GM12872 (cell line): ENCODE measurements around the gene TMEM91.

Source experiments
- CTCF ChIP-seq: IDR thresholded peaks from 3 replicates; pipeline ENCODE4 v1.5.1; 2011; ENCODE audit warnings: low read depth, mild to moderate bottlenecking, low read length, moderate library complexity; ENCODE audit not compliant: insufficient read depth

The TMEM91 gene

GRCh38 chr19:41355035-41355434 lies 21.3 kb upstream of the TMEM91 start:
- no peak for TF ChIP-seq CTCF

- TF ChIP-seq CTCF, result no peak
These were observed 20.5 kb upstream of the TMEM91 start for GRCh38 chr19:41355802-41356201.

GRCh38 chr19:41356984-41357739 lies 19.2 kb upstream of the TMEM91 start:
- no peak for TF ChIP-seq CTCF

- no peak for TF ChIP-seq CTCF
These were observed 18.6 kb upstream of the TMEM91 start for GRCh38 chr19:41357746-41358145.

GRCh38 chr19:41359741-41360140 lies 16.6 kb upstream of the TMEM91 start:
- no peak for TF ChIP-seq CTCF

- no peak for TF ChIP-seq CTCF
These were observed 14.0 kb upstream of the TMEM91 start for GRCh38 chr19:41362143-41362847.

- no peak for TF ChIP-seq CTCF
These were observed 13.0 kb upstream of the TMEM91 start for GRCh38 chr19:41363371-41363752.
